Prostate gland (tissue), 2 donors: ENCODE data around the gene SLC25A13.

Source experiments
- CTCF ChIP-seq, 4 experiments: fragments of 200-600 bp in 2 of 4; fragments of 450-650 bp in 2 of 4; sonication (generic) in 2 of 4; IDR thresholded peaks; 1 replicate in 3 of 4; 2 replicates in 1 of 4; pipeline ENCODE4 v1.5.1; 2016 to 2019; ENCODE audit warnings: antibody characterized with exemption in 4 of 4, mild to moderate bottlenecking in 2 of 4, moderate library complexity in 2 of 4
- POLR2A ChIP-seq: fragments of 450-650 bp; IDR thresholded peaks from one replicate; pipeline ENCODE4 v1.6.1; 2016; ENCODE audit warnings: antibody characterized with exemption, mild to moderate bottlenecking
- POLR2AphosphoS5 ChIP-seq: sonication (generic); formaldehyde crosslinking; IDR thresholded peaks from one replicate; pipeline ENCODE4 v1.6.1; 2017; ENCODE audit warnings: antibody characterized with exemption

- TF ChIP-seq CTCF (IDR thresholded peaks at IDR 0.05) (no peak), POLR2A (no peak), POLR2AphosphoS5 (no peak)
These were observed 236.9 kb downstream of the SLC25A13 start for GRCh38 chr7:96084881-96085553.
